ENCODE measurements around the gene SERP2. TPM values are rescaled to one million over a fixed set of nuclear protein-coding genes. Genes with fewer than 3 reads are reported as not detected.

SERP2 gene
- polyA plus RNA-seq, 1 experiment, result 5.4 TPM

DNA sequence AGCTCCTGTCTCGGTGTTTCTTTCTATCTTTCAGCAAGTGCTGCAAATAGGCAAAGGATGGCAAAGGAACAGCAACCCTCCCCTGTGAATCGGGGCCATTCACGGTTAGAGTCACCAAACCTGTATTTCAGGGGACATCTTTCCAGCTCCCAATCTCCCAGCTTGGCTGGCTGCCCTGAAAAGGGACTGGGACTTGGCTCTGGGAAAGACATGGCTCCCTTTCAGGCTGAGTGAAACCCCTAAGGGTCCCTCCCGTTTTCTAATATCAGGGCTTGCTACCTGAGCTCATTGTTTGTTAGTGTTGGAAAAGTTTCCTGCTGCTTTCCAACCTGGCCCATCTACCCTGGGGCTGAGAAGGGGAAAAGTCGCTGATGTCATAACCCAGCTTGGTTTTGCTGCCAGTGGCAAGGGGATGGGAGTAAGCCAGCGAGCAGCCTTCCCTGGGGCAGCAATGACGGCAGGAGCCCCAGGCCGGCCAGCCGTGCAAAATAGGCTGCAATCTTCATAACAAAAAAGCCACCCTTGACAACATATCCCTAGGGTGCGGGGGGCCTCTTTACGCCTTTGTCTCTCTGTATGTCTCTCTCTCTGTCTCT lies 29.9 kb downstream of the SERP2 start:
- Histone ChIP-seq H3K27me3 (ENCODE audit: control insufficient read depth, insufficient read depth, low read length) (peaks cover 6% of the 10 kb centered on the region), H3K4me3 (ENCODE audit: low read depth, low read length) (no peak overlapping the region), H3K36me3 (ENCODE audit: control insufficient read depth, insufficient read depth, low read length) (no peaks in the 10 kb centered on the region)
- ChIA-PET POLR2A (interaction anchor here (0.6 kb wide), 1 partner anchor 97 kb away, joined by 3 read pairs; no protein-coding TSS in a partner anchor), CTCF (interaction anchor here (0.9 to 1.2 kb wide), 2 partner anchors 11 to 14 kb away, joined by 3 read pairs; no protein-coding TSS in a partner anchor)
- TF ChIP-seq, protein P1, sequence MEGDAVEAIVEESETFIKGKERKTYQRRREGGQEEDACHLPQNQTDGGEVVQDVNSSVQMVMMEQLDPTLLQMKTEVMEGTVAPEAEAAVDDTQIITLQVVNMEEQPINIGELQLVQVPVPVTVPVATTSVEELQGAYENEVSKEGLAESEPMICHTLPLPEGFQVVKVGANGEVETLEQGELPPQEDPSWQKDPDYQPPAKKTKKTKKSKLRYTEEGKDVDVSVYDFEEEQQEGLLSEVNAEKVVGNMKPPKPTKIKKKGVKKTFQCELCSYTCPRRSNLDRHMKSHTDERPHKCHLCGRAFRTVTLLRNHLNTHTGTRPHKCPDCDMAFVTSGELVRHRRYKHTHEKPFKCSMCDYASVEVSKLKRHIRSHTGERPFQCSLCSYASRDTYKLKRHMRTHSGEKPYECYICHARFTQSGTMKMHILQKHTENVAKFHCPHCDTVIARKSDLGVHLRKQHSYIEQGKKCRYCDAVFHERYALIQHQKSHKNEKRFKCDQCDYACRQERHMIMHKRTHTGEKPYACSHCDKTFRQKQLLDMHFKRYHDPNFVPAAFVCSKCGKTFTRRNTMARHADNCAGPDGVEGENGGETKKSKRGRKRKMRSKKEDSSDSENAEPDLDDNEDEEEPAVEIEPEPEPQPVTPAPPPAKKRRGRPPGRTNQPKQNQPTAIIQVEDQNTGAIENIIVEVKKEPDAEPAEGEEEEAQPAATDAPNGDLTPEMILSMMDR (IDR thresholded peaks at IDR 0.05; ENCODE audit: insufficient read depth, low read depth, low read length), result no peak
- no peak for DNase-seq (ENCODE audit: low read depth)

DNA sequence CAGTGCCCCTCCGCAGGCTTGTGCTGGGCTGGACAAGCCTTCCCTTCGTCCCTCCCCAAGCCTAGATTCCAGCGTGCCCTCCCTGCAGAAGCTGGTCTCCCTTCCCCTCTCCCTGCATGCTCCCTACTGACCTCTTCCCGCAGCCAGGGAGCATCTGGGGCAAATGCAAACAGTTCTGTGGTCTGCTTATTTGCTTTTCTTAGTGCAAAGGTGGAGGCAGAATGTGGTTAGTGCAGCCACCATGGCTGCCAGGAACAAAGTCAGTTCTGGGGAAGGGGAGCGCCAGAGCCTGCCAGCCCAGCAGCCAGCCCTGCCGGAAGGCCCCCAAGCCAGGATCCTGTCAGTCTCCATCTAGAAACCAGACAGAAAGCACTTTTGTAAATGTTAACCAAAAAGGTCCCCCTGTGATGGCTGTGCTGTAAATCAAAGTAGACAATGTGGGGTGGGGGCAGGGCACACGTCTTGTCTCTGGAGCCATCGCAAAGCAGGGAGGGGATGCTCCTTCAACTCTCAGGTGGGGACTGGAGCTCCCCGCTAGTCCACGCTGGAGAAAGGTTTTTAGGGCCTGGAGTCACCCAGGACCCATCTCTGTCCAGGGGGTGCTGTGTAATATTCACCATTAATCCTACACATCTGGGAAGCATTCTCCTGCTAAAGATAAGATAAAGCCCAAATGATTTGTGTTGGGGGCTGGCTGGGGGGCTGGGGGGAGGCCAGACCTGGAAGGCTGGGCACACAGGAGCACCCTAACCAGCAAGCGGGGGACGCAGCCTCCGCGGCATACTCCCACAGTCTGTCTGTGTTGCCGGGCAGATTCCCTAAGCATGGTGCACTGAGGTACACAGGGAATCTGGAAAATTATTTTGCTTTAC lies 30.9 kb downstream of the SERP2 start:
- TF ChIP-seq, protein P1 (IDR thresholded peaks at IDR 0.05; ENCODE audit: insufficient read depth, low read depth, low read length), result no peak
- DNase-seq (ENCODE audit: low read depth), result no peak
- Histone ChIP-seq H3K36me3 (ENCODE audit: control insufficient read depth, insufficient read depth, low read length) (no peaks in the 10 kb centered on the region), H3K4me3 (ENCODE audit: low read depth, low read length) (no peak overlapping the region), H3K27me3 (ENCODE audit: control insufficient read depth, insufficient read depth, low read length) (peaks cover 6% of the 10 kb centered on the region)
- CTCF ChIA-PET, result no interaction called here
- POLR2A ChIA-PET, result no interaction called here

DNA sequence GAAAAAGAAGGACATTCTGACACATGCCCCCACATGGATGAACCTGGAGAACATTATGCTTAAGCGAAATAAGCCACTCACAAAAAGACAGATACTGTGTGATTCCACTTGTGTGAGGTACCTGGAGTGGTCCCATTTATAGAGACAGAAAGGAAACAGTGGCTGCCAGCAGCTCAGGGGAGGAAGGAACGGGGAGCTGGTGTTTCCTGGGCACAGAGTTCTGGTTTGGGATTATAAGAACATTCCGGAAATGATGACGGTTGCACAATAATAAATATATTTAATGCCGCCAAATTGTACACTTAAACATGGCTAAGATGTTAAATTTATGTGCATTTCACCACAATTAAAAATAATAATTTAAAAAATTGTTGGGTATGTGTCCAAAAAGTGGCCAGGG lies 33.0 kb downstream of the SERP2 start:
- TF ChIP-seq, protein P1 (IDR thresholded peaks at IDR 0.05; ENCODE audit: insufficient read depth, low read depth, low read length), result no peak
- no peak for DNase-seq (ENCODE audit: low read depth)
- H3K27me3 ChIP-seq (ENCODE audit: control insufficient read depth, insufficient read depth, low read length), result peaks cover 8% of the 10 kb centered on the region
- no peak overlapping the region for H3K4me3 ChIP-seq (ENCODE audit: low read depth, low read length)
- no peaks in the 10 kb centered on the region for H3K36me3 ChIP-seq (ENCODE audit: control insufficient read depth, insufficient read depth, low read length)
- POLR2A ChIA-PET, result no interaction called here
- CTCF ChIA-PET, result no interaction called here

DNA sequence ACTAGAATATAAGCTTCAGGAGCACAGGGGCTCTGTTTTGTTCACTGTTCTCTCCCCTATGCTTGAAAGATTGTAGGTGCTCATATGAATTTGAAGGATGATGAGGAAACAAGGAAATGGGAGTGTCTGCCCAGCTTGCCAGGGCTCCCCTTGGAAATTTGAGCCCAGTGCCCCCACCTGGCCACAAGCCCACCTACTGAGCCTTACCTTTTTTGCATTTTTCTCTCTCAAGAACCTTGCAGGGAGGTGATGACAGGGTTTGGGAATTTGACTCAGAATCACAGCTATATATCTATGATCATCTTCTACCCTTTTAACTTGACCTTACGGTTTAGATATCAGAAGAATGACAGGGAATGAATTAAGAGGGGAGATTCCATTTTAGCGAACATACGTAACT lies 33.8 kb downstream of the SERP2 start:
- TF ChIP-seq, protein P1 (IDR thresholded peaks at IDR 0.05; ENCODE audit: insufficient read depth, low read depth, low read length), result no peak
- no peak overlapping the region for H3K4me3 ChIP-seq (ENCODE audit: low read depth, low read length)
- H3K27me3 ChIP-seq (ENCODE audit: control insufficient read depth, insufficient read depth, low read length), result peaks cover 7% of the 10 kb centered on the region
- ChIA-PET CTCF (no interaction called here), POLR2A (no interaction called here)
- DNase-seq (ENCODE audit: low read depth), result no peak
- H3K36me3 ChIP-seq (ENCODE audit: control insufficient read depth, insufficient read depth, low read length), result no peaks in the 10 kb centered on the region

DNA sequence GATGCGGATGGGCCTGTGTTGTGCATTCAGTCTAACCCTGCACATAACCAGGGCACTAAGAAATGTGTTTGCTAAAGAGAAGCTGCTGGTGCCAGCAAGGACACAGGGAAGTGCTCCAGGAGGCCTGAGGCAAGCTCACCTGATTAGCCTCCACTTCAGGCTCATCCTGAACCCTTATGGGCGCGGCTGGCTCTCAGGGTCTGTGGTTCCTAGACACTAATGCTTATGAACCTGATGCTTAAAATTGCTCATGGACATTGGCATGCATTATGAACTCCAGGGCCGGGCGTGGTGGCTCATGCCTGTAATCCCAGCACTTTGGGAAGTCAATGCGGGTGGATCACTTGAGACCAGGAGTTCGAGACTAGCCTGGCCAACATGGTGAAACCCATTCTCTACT lies 34.3 kb downstream of the SERP2 start:
- POLR2A ChIA-PET, result no interaction called here

More for the DNA sequence above, 34.3 kb downstream of the SERP2 start:
- TF ChIP-seq, protein P1 (IDR thresholded peaks at IDR 0.05; ENCODE audit: insufficient read depth, low read depth, low read length), result no peak
- H3K36me3 ChIP-seq (ENCODE audit: control insufficient read depth, insufficient read depth, low read length), result no peaks in the 10 kb centered on the region
- peaks cover 7% of the 10 kb centered on the region for H3K27me3 ChIP-seq (ENCODE audit: control insufficient read depth, insufficient read depth, low read length)
- DNase-seq (ENCODE audit: low read depth), result no peak
- no peak overlapping the region for H3K4me3 ChIP-seq (ENCODE audit: low read depth, low read length)
- CTCF ChIA-PET, result no interaction called here

All from BJ (cell line).